ENCODE measurements around the gene GRAMD1B. TPM values are rescaled to one million over a fixed set of nuclear protein-coding genes. Genes with fewer than 3 reads are reported as not detected.

The GRAMD1B gene
- total RNA-seq, 4 donors from 2014 or later: 2.1 to 8.5 (median 7.0) TPM

DNA sequence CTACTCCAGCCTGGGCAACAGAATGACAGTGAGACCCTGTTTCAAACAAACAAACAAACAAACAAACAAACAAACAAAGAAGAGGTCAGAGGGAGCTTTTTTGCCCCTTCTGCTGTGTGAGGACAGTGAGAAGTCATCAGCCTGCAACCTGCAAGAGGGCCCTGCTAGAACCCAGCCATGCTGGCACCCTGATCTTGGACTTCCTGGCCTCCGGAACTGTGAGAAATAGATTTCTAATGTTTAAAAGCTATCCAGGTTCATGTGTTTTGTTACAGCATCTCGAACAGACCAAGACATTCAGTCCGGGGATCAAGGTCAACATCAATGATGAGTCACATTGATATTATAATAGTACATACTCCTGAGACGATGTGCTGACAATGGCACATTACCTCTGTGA is 41.4 kb upstream of the GRAMD1B start:
- no peak for ATAC-seq (ENCODE audit: low FRiP score)
- TF ChIP-seq, protein P1, sequence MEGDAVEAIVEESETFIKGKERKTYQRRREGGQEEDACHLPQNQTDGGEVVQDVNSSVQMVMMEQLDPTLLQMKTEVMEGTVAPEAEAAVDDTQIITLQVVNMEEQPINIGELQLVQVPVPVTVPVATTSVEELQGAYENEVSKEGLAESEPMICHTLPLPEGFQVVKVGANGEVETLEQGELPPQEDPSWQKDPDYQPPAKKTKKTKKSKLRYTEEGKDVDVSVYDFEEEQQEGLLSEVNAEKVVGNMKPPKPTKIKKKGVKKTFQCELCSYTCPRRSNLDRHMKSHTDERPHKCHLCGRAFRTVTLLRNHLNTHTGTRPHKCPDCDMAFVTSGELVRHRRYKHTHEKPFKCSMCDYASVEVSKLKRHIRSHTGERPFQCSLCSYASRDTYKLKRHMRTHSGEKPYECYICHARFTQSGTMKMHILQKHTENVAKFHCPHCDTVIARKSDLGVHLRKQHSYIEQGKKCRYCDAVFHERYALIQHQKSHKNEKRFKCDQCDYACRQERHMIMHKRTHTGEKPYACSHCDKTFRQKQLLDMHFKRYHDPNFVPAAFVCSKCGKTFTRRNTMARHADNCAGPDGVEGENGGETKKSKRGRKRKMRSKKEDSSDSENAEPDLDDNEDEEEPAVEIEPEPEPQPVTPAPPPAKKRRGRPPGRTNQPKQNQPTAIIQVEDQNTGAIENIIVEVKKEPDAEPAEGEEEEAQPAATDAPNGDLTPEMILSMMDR (IDR thresholded peaks at IDR 0.05): no peak
- no peak for DNase-seq (ENCODE audit: low spot score)

GRCh38 chr11:123390146-123390545 is 39.9 kb upstream of the GRAMD1B start:
- DNase-seq (ENCODE audit: low spot score) (no peak), ATAC-seq (ENCODE audit: low FRiP score) (no peak)
- TF ChIP-seq, protein P1 (IDR thresholded peaks at IDR 0.05): no peak

DNA sequence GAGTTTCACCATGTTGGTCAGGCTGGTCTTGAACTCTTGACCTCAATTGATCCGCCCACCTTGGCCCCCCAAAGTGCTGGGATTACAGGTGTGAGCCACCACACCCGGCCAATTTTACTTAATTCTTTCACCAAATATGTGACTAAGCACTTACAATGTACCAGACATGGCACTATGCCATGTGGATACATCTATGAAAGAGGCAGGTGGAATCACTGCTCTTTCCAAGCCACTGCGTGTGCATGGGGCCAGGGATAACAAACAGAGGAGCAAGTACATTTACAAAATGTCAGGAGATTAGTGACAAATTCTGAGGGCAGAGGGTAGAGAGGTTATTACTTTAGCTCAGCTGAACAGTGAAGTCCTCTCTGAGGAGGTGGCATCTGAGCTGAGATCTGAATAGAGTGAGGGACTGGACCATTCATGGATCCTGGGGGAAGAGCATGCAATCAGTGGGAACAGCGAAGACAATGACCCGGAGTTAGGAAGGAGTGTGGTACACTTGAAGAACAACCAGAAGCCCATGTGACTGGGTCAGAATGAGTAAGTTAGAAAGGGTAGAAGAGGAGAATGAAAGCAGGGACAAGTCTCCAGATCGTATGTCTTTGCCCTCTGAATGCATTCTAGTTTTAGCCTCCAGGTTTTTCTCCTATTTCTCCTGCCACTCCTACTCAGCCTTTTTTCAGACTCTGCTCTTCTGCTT is 38.3 kb upstream of the GRAMD1B start:
- DNase-seq (ENCODE audit: low spot score) (no peak), ATAC-seq (ENCODE audit: low FRiP score) (no peak)
- TF ChIP-seq, protein P1 (IDR thresholded peaks at IDR 0.05): no peak

DNA sequence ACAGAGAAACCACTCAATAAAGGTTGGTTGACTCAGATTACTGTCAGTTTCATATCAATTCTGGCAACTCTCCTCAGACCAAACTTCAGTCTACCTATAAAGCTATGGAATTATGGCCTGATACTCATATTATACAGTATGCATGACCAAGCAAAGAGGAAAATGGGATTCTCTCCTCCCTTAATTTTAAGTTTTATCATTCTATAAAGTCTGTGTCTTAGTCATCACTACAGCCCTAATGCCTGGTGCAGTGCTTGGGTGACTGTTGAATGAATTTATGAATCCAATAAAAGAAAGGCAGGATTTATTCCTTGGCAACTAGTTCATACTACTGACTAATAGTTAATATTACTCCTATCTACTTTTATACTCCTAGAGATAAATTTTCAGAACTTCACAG is 37.6 kb upstream of the GRAMD1B start:
- TF ChIP-seq, protein P1 (IDR thresholded peaks at IDR 0.05): no peak
- DNase-seq (ENCODE audit: low spot score): no peak
- peak; percentile 14 for ATAC-seq (ENCODE audit: low FRiP score)

- DNase-seq (ENCODE audit: low spot score): no peak
- peak; percentile 28 for ATAC-seq (ENCODE audit: low FRiP score)
- TF ChIP-seq, protein P1 (IDR thresholded peaks at IDR 0.05): no peak
These were observed 37.2 kb upstream of the GRAMD1B start for GRCh38 chr11:123392844-123393243.

GRCh38 chr11:123393312-123393927 is 36.6 kb upstream of the GRAMD1B start:
- DNase-seq (ENCODE audit: low spot score) (no peak), ATAC-seq (ENCODE audit: low FRiP score) (no peak)
- TF ChIP-seq, protein P1 (IDR thresholded peaks at IDR 0.05): no peak

- TF ChIP-seq, protein P1 (IDR thresholded peaks at IDR 0.05): no peak
- ATAC-seq (ENCODE audit: low FRiP score) (no peak), DNase-seq (ENCODE audit: low spot score) (no peak)
These were observed 25.4 kb upstream of the GRAMD1B start for GRCh38 chr11:123404676-123405075.
